Retinal pigment epithelial cell (primary cell): ENCODE measurements around the gene MTREX.

Experiments used
- DNase-seq: peaks from one replicate; pipeline ENCODE4 v3.0.0-alpha.2; 2010; ENCODE audit warnings: low read depth
- H3K4me3 ChIP-seq: 2 replicates; pipeline ENCODE4 v1.5.1; 2011; ENCODE audit warnings: mild to moderate bottlenecking, low read length, control low read depth, moderate library complexity
- TF ChIP-seq, protein P1 (sequence below): conservative IDR thresholded peaks from 2 replicates; pipeline ENCODE4 v1.5.1; 2011; ENCODE audit warnings: low read depth, low read length, control low read depth, inconsistent platforms

The MTREX gene

DNA sequence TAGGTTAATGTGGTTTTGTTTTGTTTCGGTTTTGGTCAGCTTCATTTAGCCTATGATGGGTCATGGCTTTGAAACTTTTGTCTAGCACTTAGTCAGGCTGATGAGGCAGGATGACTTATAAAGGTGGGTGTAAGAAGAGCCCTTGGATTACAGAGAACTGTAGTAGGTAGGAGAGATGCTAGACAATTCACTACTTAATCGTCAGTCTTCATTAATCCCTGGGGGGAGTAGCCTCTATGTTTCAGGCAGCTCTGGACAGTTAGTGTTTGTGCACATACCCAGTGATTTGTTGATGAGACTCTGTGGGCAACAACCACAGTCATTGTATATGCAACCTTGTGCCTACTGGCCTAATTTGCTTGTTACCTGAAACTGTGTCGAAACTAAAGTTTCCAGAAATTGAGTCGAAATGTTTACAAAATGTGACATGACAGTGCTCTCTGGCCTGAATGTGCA is 113.3 kb downstream of the MTREX start:
- no peak for DNase-seq

DNA sequence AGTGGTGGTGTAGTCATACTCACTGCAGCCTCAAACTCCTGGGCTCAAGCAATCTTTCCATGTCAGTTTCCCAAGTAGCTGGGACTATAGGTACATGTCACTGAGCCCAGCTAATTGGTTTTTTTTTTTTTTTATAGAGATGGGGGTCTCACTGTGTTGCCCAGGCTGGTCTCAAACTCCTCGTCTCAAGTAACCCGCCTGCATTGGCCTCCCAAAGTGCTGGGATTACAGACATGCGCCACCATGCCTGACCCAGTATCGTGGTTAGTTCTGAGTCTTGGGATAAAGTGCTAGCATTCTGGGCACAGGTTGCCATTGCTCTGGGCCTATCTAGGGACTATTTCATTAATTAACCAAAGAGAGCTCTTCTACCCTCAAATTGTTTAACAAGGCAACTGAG is 118.7 kb downstream of the MTREX start:
- no peak overlapping the region for H3K4me3 ChIP-seq
- TF ChIP-seq, protein P1, sequence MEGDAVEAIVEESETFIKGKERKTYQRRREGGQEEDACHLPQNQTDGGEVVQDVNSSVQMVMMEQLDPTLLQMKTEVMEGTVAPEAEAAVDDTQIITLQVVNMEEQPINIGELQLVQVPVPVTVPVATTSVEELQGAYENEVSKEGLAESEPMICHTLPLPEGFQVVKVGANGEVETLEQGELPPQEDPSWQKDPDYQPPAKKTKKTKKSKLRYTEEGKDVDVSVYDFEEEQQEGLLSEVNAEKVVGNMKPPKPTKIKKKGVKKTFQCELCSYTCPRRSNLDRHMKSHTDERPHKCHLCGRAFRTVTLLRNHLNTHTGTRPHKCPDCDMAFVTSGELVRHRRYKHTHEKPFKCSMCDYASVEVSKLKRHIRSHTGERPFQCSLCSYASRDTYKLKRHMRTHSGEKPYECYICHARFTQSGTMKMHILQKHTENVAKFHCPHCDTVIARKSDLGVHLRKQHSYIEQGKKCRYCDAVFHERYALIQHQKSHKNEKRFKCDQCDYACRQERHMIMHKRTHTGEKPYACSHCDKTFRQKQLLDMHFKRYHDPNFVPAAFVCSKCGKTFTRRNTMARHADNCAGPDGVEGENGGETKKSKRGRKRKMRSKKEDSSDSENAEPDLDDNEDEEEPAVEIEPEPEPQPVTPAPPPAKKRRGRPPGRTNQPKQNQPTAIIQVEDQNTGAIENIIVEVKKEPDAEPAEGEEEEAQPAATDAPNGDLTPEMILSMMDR = no peak
- no peak for DNase-seq

More for the DNA sequence above, 113.3 kb downstream of the MTREX start:
- no peak overlapping the region for H3K4me3 ChIP-seq
- TF ChIP-seq, protein P1 = no peak

DNA sequence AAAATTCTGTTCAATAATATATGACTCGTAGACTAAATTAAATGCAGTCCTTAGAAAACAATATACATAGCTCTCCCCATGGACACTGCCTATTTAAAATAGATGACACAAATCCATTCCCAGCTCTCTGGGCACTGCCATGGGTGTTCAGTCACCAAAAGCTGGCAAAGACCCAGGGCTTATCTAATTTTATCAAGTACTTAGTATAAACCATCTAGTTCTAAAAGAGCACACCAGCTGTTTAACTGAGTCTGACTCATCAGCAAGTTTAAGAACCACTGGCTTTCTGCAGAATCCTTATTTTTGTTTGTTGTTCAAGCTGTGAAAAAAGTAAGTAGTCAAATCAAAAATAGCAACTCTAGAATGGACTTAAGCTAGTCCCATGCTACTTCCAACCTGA is 119.4 kb downstream of the MTREX start:
- no peak overlapping the region for H3K4me3 ChIP-seq
- DNase-seq = peak; percentile 56
- TF ChIP-seq, protein P1 = no peak

DNA sequence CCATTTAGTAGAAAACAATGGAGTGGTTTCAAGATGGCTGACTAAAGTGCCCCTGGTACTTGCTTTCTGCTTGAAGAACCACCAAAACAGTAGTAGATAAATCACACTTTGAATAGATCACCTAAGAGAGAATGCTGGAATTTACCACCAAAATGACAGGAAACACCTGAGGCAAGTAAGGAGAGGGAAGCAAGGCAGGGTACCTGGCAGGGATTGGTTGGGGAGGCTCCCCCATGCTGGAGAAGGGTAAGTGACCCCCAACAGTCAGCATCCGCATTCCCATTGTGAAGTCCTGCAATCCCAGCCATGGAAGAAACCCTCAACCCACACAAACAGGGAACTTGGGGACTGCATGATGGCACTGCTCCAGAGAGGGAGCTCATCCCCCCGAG is 121.4 kb downstream of the MTREX start:
- TF ChIP-seq, protein P1 = no peak
- H3K4me3 ChIP-seq = no peak overlapping the region
- no peak for DNase-seq

DNA sequence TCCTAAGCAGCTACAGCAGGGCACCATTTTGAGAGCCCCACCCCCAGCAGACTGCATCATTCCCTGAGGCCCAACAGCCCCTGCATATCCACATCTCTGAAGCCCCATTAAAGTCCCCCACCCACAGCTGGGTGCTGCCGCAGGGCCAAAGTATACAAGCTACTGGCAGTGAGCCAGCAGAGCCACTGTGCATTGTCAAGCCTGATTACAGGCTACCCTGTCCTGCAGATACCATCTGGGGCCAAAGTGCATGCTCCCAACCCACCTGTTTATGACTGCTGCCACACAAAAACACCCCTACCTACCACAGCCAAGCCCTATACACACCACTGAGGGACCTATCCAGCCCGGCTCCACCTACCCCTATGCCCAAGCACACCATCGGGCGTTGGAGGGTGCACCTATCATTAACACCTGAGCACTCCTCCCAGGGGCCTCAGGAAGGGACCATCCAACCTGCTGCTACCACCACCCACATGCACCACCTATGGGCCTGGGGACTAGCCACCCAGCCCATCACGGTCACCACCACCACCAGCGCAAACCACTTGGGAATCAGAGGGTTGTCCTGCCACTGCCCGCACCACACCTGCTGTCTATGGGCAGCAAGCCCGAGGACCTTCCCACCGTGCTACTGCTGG is 121.9 kb downstream of the MTREX start:
- TF ChIP-seq, protein P1 = no peak
- no peak overlapping the region for H3K4me3 ChIP-seq
- no peak for DNase-seq

DNA sequence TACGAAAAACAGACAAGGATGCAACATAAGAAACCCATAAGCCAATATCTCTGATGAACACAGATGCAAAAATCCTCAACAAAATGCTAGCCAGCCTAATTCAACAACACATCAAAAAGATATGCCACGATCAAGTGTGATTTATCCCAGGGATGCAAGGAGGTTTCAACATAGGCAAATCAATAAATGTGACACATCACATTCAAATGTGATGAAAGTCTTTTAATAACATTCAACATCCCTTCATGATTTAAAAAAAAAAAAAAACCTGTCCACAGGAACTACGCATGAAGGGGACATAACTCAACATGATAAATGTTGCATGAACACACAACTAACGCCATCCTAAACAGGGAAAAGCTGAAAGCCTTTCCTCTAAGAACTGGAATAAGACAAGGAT is 124.8 kb downstream of the MTREX start:
- no peak for DNase-seq
- TF ChIP-seq, protein P1 = no peak
- no peak overlapping the region for H3K4me3 ChIP-seq

DNA sequence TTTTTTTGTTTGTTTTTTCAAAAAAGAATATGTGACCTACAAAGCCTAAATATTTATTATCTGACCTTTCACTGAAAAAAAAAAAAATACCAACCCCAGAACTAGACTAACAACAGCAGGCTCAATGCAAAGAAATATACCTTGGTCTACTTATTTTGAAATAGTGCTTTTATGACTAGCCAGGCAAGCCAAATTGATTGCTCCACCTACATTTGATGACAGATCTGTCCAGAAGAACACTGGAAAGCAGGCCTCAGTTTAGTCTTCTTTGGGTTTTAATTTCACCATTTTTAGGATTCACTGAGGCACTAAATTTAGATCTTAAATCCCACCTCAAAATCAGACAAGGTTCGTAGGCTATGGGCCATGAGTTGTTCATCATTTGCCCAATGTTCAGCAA is 129.7 kb downstream of the MTREX start:
- TF ChIP-seq, protein P1 = no peak
- DNase-seq = no peak
- H3K4me3 ChIP-seq = no peak overlapping the region
